Left ventricle myocardium inferior (tissue), 1 donor: ENCODE results near the gene PLEKHA7. TPM values are rescaled to one million over a fixed set of nuclear protein-coding genes. Genes with fewer than 3 reads are reported as not detected.
A peak's percentile ranks its signal among the peaks of the same experiment; 100 is the strongest.

Experiments
- DNase-seq: peaks from one replicate; pipeline ENCODE4 v3.0.0-alpha.2; 2020
- H3K27ac ChIP-seq: fragments of 200-600 bp; replicated peaks from 2 replicates; pipeline ENCODE4 v1.8.0; 2021
- H3K27me3 ChIP-seq: fragments of 200-600 bp; 2 replicates; pipeline ENCODE4 v1.8.0; 2021; ENCODE audit warnings: low read depth
- H3K36me3 ChIP-seq: fragments of 200-600 bp; 2 replicates; pipeline ENCODE4 v1.8.0; 2021
- H3K4me1 ChIP-seq: fragments of 200-600 bp; 2 replicates; pipeline ENCODE4 v1.8.0; 2021
- H3K4me3 ChIP-seq: fragments of 200-600 bp; 2 replicates; pipeline ENCODE4 v1.8.0; 2021; ENCODE audit warnings: mild to moderate bottlenecking, moderate library complexity
- H3K9me3 ChIP-seq: fragments of 200-600 bp; replicated peaks from 2 replicates; pipeline ENCODE4 v1.8.0; 2021
- intact Hi-C: fragments of 100-400 bp; cut with micrococcal nuclease; formaldehyde crosslinking; loops from one replicate; pipeline ENCODE4 v1.11.0; 2022
- total RNA-seq: library from RNA; stranded (reverse); fragmentation: NEBNext Ultra II Directional; extraction: Animal tissue kit (Norgen Biotek cat#: 25700); gene quantifications from one replicate; pipeline ENCODE4 v1.2.1, GENCODE V29; 2021
- TF ChIP-seq, protein P1 (sequence below): fragments of 200-600 bp; IDR thresholded peaks from 2 replicates; pipeline ENCODE4 v1.8.0; 2021; ENCODE audit warnings: antibody characterized with exemption, mild to moderate bottlenecking, borderline replicate concordance
- donor health status: DM: no; HTN: yes; CAD: no; lungs with severe emphysema.

PLEKHA7 gene
- total RNA-seq, 1 donor from 2014 or later, result 33.2 TPM

DNA sequence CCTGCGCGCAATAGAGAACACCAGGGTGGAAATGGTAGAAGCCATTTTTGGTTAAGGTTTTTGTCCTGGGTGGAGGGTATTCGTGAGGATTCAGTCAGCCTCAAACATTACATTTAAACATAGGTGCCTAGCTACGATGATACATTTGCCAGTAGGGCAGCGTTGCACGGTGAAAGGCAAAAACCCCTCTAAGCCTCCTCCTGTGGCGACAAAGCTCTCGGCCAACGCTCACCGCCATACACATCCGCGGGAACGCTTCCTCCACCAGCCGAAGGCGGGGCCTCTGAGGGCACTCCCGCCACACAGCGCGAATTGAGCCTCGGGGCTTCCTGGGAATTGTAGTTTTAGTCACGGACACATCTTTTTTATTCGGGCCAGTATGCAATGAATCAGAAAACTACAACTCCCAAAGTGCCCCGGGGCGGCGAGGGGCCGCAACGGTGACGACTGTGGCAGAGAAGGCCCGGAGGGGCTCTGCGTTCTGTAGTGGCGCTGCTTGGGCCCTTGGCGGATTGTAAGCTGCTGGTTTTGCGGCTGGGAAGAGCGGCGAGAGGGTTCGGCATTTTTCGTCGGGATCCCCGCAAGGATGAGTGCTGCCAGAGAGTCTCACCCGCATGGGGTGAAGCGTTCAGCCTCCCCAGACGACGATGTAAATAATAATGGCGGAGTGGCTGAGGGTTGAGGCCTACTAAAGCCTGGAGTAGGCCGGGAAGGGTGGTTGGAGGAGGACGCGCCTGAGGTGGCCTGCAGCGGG lies 275.8 kb downstream of the PLEKHA7 start, which contains the start of gene C11orf58:
Gene C11orf58 (plus strand): TSS at position 455 of the 754 bp plus-strand sequence. CDS start 132 bp downstream, at position 587.
- Histone ChIP-seq H3K36me3 (peaks cover 7% of the 10 kb centered on the region), H3K4me1 (peaks cover 58% of the 10 kb centered on the region), H3K27ac (peak within 1 kb of the TSS; percentile 94), H3K4me3 (peak within 1 kb of the TSS; percentile 87), H3K27me3 (no peaks in the 10 kb centered on the region), H3K9me3 (no peaks in the 10 kb centered on the region)
- TF ChIP-seq, protein P1, sequence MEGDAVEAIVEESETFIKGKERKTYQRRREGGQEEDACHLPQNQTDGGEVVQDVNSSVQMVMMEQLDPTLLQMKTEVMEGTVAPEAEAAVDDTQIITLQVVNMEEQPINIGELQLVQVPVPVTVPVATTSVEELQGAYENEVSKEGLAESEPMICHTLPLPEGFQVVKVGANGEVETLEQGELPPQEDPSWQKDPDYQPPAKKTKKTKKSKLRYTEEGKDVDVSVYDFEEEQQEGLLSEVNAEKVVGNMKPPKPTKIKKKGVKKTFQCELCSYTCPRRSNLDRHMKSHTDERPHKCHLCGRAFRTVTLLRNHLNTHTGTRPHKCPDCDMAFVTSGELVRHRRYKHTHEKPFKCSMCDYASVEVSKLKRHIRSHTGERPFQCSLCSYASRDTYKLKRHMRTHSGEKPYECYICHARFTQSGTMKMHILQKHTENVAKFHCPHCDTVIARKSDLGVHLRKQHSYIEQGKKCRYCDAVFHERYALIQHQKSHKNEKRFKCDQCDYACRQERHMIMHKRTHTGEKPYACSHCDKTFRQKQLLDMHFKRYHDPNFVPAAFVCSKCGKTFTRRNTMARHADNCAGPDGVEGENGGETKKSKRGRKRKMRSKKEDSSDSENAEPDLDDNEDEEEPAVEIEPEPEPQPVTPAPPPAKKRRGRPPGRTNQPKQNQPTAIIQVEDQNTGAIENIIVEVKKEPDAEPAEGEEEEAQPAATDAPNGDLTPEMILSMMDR, result no peak
- DNase-seq, result peak; percentile 95
- intact Hi-C loops, result no loop called here

DNA sequence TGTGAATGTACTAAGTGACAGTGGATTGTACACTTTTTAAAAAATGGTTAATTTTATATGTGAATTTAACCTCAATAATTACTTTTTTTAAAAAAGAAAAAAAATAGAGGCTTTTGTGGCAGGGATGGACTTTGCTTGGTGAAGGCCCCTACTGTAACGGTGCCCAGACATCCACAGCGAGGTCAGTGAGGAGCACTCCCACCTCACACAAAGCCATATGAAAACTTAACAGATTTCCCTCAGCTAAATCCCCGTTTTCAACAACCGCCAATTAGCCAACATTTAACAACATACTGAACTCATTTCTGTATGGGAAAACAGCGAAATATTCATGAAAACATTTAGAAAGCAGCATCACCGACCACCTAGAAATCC lies 276.4 kb downstream of the PLEKHA7 start:
- TF ChIP-seq, protein P1, result no peak
- Histone ChIP-seq H3K9me3 (no peaks in the 10 kb centered on the region), H3K27me3 (no peaks in the 10 kb centered on the region), H3K4me3 (peak overlapping the region; percentile 87), H3K36me3 (peaks cover 7% of the 10 kb centered on the region), H3K27ac (peak overlapping the region; percentile 94), H3K4me1 (peaks cover 53% of the 10 kb centered on the region)
- no peak for DNase-seq
- intact Hi-C loops, result no loop called here

Other genes starting within 250 kb of the PLEKHA7 start
- gene RPS13, start 63.3 kb upstream of the PLEKHA7 start, total RNA-seq, result 741 TPM
- gene PIK3C2A, start 193.6 kb upstream of the PLEKHA7 start, total RNA-seq, result 30.6 TPM